HG03442 (cell line): Measurements from ENCODE around the gene PGBD1.

Experiments used
- ATAC-seq: cut with Tn5 transposase; IDR thresholded peaks from one replicate; pipeline ENCODE4 v1.9.1; 2021; ENCODE audit warnings: mild to moderate bottlenecking, moderate library complexity; ENCODE audit not compliant: unreplicated experiment

The PGBD1 gene

DNA sequence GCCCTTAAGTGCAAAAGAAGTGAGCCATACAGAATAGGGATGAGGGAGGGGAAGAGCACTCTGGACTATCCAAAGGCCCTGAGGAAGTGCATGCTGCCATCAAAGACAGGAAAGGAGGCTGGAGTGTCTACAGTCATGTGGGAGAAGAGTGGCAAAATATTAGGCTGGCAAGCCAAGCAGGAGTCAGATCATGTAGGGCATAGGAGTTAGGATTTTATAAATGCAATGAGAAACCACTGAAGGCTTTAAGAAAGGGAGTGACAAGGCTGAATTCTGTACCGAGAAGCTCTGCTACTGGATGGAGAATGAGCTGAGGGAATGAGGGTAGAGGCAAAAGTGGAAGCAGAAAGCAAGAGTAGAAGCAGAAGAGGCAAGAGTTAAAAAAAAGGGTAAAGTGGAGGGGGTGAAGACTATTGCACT lies 52.2 kb downstream of the PGBD1 start:
- ATAC-seq, result no peak

GRCh38 chr6:28334286-28335039 lies 53.1 kb downstream of the PGBD1 start:
- no peak for ATAC-seq

DNA sequence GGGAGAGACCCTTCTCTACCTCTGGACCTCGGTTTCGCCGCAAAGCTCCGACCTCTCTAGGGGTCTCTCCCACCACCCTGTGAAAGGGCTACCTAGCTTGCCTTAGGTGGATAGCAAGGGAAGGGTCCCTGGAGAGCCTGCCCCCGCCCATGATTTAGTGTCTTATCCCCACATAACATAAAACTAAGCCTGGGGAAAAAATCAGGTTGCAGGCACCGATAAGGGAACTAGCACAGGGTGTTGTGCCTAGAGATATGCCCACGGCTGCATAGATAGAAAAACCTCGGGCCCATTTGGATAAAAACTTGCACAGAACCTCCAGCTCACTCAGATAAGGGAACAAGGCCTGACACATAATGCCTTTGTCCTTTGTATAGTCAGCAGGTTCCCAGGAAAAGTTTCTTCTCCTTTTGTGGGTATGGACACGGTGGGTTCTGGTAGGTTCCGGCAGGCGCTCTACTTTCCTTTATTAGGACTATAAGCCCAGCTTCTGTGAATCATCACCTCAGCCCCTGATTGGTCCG lies 53.7 kb downstream of the PGBD1 start:
- ATAC-seq, result no peak

- ATAC-seq, result peak; percentile 83
Observed at GRCh38 chr6:28335564-28336283, 54.4 kb downstream of the PGBD1 start, which contains the start of gene ZSCAN31. Gene ZSCAN31, minus strand, starts transcription at chr6:28336148. Its CDS starts 6,465 bp downstream, at chr6:28329683.

GRCh38 chr6:28336284-28337120 lies 55.1 kb downstream of the PGBD1 start:
- no peak for ATAC-seq

DNA sequence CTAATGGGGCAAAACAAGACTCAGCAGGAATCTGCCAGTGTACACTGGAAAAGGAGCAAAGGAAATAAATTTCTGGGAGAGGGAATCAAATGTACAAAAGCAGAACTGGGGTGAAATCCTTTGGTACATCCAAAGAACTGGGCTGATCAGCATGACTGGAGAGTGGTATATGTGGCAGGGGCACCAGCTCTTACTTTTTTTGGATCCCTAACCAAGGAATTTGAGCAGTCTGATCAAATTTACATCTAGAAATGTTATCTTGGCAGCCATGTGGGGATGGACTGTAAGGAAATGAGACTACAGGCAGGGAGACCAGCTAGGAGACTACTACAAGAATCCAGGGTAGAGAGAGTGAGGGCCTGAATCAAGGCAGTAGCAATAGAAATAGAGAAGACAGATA lies 55.7 kb downstream of the PGBD1 start:
- ATAC-seq, result no peak

DNA sequence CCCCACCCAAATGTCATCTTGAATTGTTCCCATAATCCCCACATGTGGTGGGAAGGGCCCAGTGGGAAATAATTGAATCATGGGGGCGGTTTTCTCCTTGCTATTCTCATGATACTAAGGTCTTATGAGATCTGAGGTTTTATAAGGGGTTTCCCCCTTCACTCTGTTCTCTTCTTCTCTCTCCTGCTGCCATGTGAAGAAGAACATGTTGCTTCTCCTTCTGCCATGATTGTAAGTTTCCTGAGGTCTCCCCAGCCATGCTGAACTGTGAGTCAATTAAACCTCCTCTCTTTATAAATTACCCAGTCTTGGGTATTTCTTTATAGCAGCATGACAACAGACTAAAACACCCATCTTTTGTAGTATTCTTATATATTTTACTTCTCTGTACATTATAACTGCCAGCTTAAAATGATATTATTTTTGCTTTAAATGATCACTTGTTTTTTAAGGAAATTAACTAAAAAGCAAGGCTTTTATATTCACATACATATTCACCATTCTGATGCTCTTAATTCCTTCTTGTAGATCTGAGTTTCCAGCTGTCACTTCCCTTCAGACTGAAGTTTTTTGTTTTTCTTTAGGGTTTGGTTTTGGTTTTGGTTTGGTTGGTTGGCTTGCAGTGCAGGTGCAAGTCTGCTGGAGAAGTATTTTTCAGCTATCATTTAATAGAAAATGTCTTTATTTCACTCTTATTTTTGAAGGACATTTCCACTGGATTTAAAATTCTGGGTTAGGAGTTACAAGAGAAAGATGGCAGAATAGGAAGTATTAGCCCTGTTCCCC lies 59.1 kb downstream of the PGBD1 start:
- ATAC-seq, result no peak

- no peak for ATAC-seq
Observed at GRCh38 chr6:28343898-28344677, 62.7 kb downstream of the PGBD1 start.

GRCh38 chr6:28345201-28345600 lies 63.8 kb downstream of the PGBD1 start:
- ATAC-seq, result no peak

DNA sequence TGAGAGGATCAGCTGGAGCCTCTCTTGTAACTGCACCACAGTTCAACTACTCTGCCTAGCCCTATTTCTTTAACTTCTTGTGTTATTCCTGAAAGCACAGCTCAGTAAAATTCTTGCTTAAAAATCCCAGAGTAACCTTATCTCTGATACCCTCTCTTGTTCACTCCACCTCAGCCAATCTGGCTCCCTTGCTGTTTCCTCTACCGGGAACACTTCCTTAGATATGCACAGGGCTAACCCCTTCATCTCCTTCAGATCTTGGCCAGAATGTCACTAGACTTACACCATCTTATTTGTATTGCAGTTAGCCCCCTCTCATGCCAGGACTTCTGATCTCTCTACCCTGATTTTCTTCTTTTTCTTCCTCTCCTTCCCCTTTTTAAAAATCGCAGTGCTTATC lies 65.7 kb downstream of the PGBD1 start:
- no peak for ATAC-seq

DNA sequence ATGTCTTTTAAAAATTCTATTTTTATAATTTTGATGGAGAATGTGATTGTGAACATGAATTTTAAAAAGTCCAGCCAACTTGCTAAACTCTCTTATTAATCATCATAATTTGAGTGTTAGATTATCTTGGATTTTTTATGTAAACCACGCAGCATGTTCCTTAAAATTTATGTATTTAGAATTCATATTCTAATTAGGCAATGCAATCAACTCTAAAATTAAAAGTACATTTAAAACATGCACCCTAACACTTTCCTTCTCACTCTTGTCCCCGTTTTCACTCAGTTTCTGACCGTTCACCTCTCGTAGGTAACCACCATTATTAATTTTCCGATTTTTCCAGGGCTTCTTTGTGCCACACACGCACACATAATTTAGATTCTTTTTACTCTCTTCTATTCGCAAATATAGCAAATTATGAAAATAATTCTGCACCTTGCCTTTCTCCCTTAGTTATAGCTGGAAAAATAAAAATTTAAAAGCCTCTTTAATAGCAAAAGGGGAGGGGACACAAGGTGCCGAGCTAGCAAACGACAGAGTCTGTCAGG lies 68.0 kb downstream of the PGBD1 start:
- peak; percentile 8 for ATAC-seq

- ATAC-seq, result peak; percentile 94
Observed at GRCh38 chr6:28349892-28350737, 68.7 kb downstream of the PGBD1 start, which contains the start of gene ZKSCAN3. Gene ZKSCAN3, plus strand, starts transcription at chr6:28349947. Its CDS starts 9,640 bp downstream, at chr6:28359587.

DNA sequence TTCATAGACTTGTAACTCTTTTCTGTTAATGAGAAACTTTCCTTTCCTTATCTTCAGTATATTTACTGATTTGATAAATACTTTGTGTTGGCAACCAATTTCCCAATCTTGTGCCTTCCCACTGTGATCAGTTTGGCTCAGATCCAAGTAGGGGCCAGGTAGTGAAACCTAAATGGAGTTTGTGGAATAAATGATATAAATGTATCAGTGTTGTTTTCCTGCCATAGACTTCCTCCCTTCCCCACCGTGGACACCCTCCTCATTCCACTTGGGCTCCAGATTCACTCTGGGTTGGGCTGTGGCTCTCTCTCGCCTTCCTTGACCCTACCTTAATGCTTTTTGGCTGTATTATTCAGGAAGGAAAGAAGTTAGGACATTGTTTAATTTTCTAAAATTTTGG lies 69.7 kb downstream of the PGBD1 start:
- ATAC-seq, result no peak

GRCh38 chr6:28351493-28351925 lies 70.1 kb downstream of the PGBD1 start:
- ATAC-seq, result no peak
